Esophagus squamous epithelium (tissue), 5 donors: Measurements from ENCODE around the gene UGP2. TPM values are rescaled to one million over a fixed set of nuclear protein-coding genes. Genes with fewer than 3 reads are reported as not detected.

ENCODE experiments used
- DNase-seq: peaks from one replicate; lab custom pipeline; 2025; lab: John Stamatoyannopoulos, UW
- H3K27ac ChIP-seq, 4 donors: fragments of 200-600 bp; sonication (generic); one replicate each; pipeline ENCODE4 v1.5.1; 2016 to 2019; ENCODE audit warnings: mild to moderate bottlenecking in 1 of 4
- H3K27me3 ChIP-seq, 4 donors: fragments of 200-600 bp; sonication (generic); 1 replicate in 3 of 4; 2 replicates in 1 of 4; pipeline versions ENCODE4 v1.5.1 to v1.6.0; 2017 to 2021; ENCODE audit warnings: antibody characterized with exemption in 1 of 4
- H3K36me3 ChIP-seq, 3 donors: fragments of 200-600 bp; sonication (generic); one replicate each; pipeline ENCODE4 v1.5.1; 2016 to 2019
- H3K4me1 ChIP-seq, 3 donors: fragments of 200-600 bp; sonication (generic); one replicate each; pipeline ENCODE4 v1.5.1; 2017 to 2019
- H3K4me3 ChIP-seq, 4 donors: fragments of 200-600 bp; sonication (generic); 1 replicate in 3 of 4; 2 replicates in 1 of 4; pipeline ENCODE4 v1.5.1; 2016 to 2019; ENCODE audit warnings: mild to moderate bottlenecking in 2 of 4, moderate library complexity in 1 of 4
- H3K9me3 ChIP-seq, 3 donors: fragments of 200-600 bp; sonication (generic); one replicate each; pipeline ENCODE4 v1.5.1; 2016 to 2019
- POLR2A ChIP-seq, 4 donors: fragments of 450-650 bp; IDR thresholded peaks; one replicate each; pipeline ENCODE4 v1.6.1; 2017; ENCODE audit warnings: antibody characterized with exemption in 4 of 4, mild to moderate bottlenecking in 4 of 4, moderate library complexity in 3 of 4
- WGBS, 2 donors: methylation state at CpG; one replicate each; pipeline ENCODE4 v1.1.5; 2018; 5-methylcytosine and 5-hydroxymethylcytosine counted together
- intact Hi-C: fragments of 100-400 bp; cut with DNase I; formaldehyde crosslinking; loops from one replicate; pipeline ENCODE4 v1.15.0; 2022
- total RNA-seq, 4 donors: library from RNA; depleted of rRNA; stranded (reverse); fragments of >200 nt; gene quantifications; one replicate each; pipeline ENCODE4 v1.1.0, GENCODE V29; 2016
- TF ChIP-seq, protein P1 (sequence below), 6 experiments: fragments of 450-650 bp in 4 of 6; fragments of 200-600 bp in 2 of 6; sonication (generic) in 2 of 6; IDR thresholded peaks; one replicate each; pipeline ENCODE4 v1.5.1; 2016 to 2019; ENCODE audit warnings: antibody characterized with exemption in 6 of 6, mild to moderate bottlenecking in 4 of 6, moderate library complexity in 4 of 6
- donor health status: DM: yes; HTN: yes; CAD: no.

Gene UGP2
- total RNA-seq, 4 donors from 2014 or later = 70.1 to 110 (median 99.5) TPM

DNA sequence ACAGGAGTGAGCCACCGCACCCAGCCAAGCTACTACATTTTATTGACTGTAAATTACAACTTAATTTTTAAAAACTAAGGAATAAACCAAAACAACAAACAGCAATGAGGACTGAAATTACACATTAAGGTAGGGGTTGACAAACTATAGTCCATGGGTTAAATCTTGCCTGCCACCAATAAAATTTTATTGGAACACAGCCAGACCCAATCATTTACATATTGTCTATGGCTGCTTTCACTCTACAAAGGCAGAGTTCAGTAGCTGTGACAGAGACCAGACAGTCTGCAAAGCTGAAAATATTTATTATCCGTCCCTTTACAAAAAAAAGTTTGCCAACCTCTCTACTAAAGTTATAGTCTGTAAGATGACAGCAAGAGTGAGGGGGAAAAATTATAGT lies 24.3 kb upstream of the UGP2 start:
- no peak overlapping the region for H3K4me3 ChIP-seq
- TF ChIP-seq, protein P1, sequence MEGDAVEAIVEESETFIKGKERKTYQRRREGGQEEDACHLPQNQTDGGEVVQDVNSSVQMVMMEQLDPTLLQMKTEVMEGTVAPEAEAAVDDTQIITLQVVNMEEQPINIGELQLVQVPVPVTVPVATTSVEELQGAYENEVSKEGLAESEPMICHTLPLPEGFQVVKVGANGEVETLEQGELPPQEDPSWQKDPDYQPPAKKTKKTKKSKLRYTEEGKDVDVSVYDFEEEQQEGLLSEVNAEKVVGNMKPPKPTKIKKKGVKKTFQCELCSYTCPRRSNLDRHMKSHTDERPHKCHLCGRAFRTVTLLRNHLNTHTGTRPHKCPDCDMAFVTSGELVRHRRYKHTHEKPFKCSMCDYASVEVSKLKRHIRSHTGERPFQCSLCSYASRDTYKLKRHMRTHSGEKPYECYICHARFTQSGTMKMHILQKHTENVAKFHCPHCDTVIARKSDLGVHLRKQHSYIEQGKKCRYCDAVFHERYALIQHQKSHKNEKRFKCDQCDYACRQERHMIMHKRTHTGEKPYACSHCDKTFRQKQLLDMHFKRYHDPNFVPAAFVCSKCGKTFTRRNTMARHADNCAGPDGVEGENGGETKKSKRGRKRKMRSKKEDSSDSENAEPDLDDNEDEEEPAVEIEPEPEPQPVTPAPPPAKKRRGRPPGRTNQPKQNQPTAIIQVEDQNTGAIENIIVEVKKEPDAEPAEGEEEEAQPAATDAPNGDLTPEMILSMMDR (IDR thresholded peaks at IDR 0.05) = no peak
- no peak for TF ChIP-seq POLR2A (IDR thresholded peaks at IDR 0.05)
- no peaks in the 10 kb centered on the region for H3K9me3 ChIP-seq
- WGBS, 2 donors = 78 to 79% methylated on average over 2 of the region's 2 CpGs
- DNase-seq = no peak
- no peak overlapping the region for H3K27ac ChIP-seq
- intact Hi-C loops = no loop called here
- peaks cover 0 to 4% (median 0%) of the 10 kb centered on the region in 3 donors for H3K4me1 ChIP-seq
- no peaks in the 10 kb centered on the region for H3K27me3 ChIP-seq
- H3K36me3 ChIP-seq = no peaks in the 10 kb centered on the region

DNA sequence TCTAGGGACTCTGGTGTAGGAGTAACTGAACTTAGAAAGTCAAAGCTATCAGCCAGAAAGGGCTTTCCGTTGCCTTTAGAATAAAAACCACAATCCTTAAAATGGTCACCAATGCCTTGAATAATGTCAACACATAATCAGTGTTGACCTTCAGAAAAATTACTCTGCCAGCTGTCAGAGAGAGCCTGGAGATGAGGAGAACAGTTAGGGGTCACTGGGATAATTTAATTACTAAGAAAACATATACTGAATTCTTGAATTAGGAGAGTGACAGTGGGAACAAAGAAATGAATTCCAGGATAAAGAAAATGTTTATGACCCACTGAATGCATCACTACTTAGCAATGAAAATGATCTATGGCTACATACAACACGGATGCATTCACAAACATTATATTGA lies 23.4 kb upstream of the UGP2 start:
- WGBS, 2 donors = 76 to 90% methylated on average over 2 of the region's 2 CpGs
- H3K27me3 ChIP-seq = no peaks in the 10 kb centered on the region
- no peak overlapping the region for H3K4me3 ChIP-seq
- H3K4me1 ChIP-seq = peaks cover 0 to 4% (median 0%) of the 10 kb centered on the region in 3 donors
- H3K27ac ChIP-seq = no peak overlapping the region
- TF ChIP-seq POLR2A (IDR thresholded peaks at IDR 0.05) = no peak
- TF ChIP-seq, protein P1 (IDR thresholded peaks at IDR 0.05) = no peak
- no peaks in the 10 kb centered on the region for H3K36me3 ChIP-seq
- intact Hi-C loops = no loop called here
- DNase-seq = no peak
- no peaks in the 10 kb centered on the region for H3K9me3 ChIP-seq

DNA sequence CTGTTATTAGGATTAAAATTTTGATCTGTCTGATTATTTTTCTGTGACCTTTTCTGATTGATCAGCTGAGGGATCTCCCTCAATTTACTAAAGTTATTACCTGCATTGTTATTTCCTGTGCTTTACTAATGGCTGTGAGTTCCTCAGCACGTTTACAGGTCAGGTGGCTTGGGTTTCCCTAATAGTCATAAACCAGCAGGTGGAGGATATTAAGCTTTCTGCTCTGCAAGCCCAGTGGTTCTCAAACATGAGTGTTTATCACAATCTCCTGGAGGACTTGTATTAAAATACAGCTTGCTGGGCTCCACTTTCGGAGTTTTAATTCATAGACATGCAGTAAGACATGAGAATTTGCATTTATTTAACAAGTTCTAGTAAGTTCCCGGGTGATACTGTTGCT lies 22.4 kb upstream of the UGP2 start:
- Histone ChIP-seq H3K4me3 (no peak overlapping the region), H3K27me3 (no peaks in the 10 kb centered on the region), H3K9me3 (no peaks in the 10 kb centered on the region), H3K4me1 (peaks cover 0 to 4% (median 0%) of the 10 kb centered on the region in 3 donors), H3K36me3 (no peaks in the 10 kb centered on the region), H3K27ac (peak overlapping the region in 1 of 4 donors; percentile 37)
- no peak for TF ChIP-seq POLR2A (IDR thresholded peaks at IDR 0.05)
- TF ChIP-seq, protein P1 (IDR thresholded peaks at IDR 0.05) = no peak
- no peak for DNase-seq
- WGBS, 2 donors = 67 to 72% methylated on average over 3 of the region's 3 CpGs
- intact Hi-C loops = no loop called here

DNA sequence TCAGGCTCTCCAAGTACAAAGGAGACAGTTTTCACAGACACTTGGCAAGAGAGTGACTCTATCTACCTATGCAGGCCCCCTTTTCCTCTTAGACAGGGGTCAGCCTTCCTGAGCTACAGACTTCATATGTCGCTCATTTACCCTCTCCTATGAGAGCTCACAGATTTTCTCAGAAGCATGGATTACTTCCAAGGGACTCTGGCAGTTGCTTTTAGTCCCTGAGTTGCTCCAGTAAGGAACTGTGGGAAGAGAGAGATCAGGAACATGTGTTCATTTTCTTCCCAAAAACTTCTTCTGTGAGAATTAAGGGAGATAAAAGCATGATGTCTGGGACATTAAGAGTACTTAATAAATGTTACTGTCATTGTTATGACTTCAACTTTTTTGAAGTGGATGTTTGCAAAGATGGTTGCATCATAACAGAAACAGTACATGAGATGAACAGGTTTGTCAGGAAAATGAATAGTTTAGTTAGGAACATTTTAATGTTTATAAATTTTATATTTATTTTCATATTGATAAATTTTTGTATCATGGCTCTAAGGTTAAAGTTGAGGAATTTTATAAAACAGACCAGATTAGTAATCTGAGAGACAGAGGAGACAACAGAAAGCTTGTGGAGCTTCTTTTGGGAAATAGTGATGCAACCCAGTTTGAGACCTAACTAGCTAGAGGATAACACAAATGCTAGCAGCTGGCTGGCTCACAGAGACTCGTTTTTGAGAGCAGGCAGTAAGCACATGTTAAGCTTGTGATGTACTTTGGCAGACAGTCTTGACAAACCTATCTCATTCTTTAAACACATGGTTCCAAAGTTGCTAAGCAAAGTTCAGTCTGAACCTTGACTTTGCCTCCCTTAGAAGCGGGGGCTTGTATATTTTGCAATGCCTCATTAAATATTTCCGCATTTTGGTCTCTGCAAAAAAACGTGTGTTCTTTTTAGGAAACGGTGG lies 21.7 kb upstream of the UGP2 start:
- DNase-seq = no peak
- H3K4me1 ChIP-seq = peaks cover 0 to 4% (median 0%) of the 10 kb centered on the region in 3 donors
- H3K36me3 ChIP-seq = no peaks in the 10 kb centered on the region

More for the DNA sequence above, 21.7 kb upstream of the UGP2 start:
- TF ChIP-seq POLR2A (IDR thresholded peaks at IDR 0.05) = no peak
- TF ChIP-seq, protein P1 (IDR thresholded peaks at IDR 0.05) = no peak
- H3K9me3 ChIP-seq = no peaks in the 10 kb centered on the region
- no peaks in the 10 kb centered on the region for H3K27me3 ChIP-seq
- intact Hi-C loops = no loop called here
- no peak overlapping the region for H3K4me3 ChIP-seq
- peak overlapping the region in 1 of 4 donors; percentile 37 for H3K27ac ChIP-seq
- WGBS, 2 donors = 56 to 67% methylated on average over 6 of the region's 6 CpGs
